ENCODE results near the gene ZNF346. TPM values are rescaled to one million over a fixed set of nuclear protein-coding genes. Genes with fewer than 3 reads are reported as not detected.
A peak's percentile ranks its signal among the peaks of the same experiment; 100 is the strongest.

ZNF346 gene
- total and polyA plus RNA-seq, 2 of the 13 experiments (the other 11 are each of a cell fraction or from before 2014, with no cell fraction given) = 8.6 to 19.4 TPM

- TF ChIP-seq SNAPC4 (CRISPR knock-in tag; IDR thresholded peaks at IDR 0.05) (no peak), ZNF17 (CRISPR knock-in tag; IDR thresholded peaks at IDR 0.05) (no peak), ZNF619 (CRISPR knock-in tag; IDR thresholded peaks at IDR 0.05) (no peak), PRDM10 (CRISPR knock-in tag; IDR thresholded peaks at IDR 0.05; ENCODE audit: low read depth) (no peak), ARNT (IDR thresholded peaks at IDR 0.05) (no peak), SNAI1 (CRISPR knock-in tag; IDR thresholded peaks at IDR 0.05; ENCODE audit: borderline replicate concordance) (no peak), CSRNP2 (CRISPR knock-in tag; conservative IDR thresholded peaks at IDR 0.05; ENCODE audit: low read depth) (no peak), NR2F1 (CRISPR knock-in tag; IDR thresholded peaks at IDR 0.05) (peak; percentile 77 to 88), MIER2 (CRISPR knock-in tag; IDR thresholded peaks at IDR 0.05) (0 out of 2 replicates have a peak, but pooled peaks have one; percentile 35), ZNF749 (CRISPR knock-in tag; IDR thresholded peaks at IDR 0.05; ENCODE audit: borderline replicate concordance) (no peak), DRAP1 (CRISPR knock-in tag; IDR thresholded peaks at IDR 0.05) (peak; percentile 17; the same call in 1 of the 2 replicates), ZNF597 (CRISPR knock-in tag; IDR thresholded peaks at IDR 0.05) (no peak), ZNF547 (CRISPR knock-in tag; IDR thresholded peaks at IDR 0.05) (no peak), SMAD1 (CRISPR knock-in tag; IDR thresholded peaks at IDR 0.05; ENCODE audit: borderline replicate concordance, low read depth) (0 out of 2 replicates have a peak, but pooled peaks have one; percentile 30), TEAD3 (CRISPR knock-in tag; optimal IDR thresholded peaks at IDR 0.05; ENCODE audit: borderline replicate concordance) (peak; percentile 75), FOXM1 (CRISPR knock-in tag; IDR thresholded peaks at IDR 0.05) (no peak)
Measured at GRCh38 chr5:177094224-177095087, 72.0 kb downstream of the ZNF346 start (continued).
